Umbilical cord (tissue), 2 donors: ENCODE data around the gene SPSB3. TPM values are rescaled to one million over a fixed set of nuclear protein-coding genes. Genes with fewer than 3 reads are reported as not detected.

ENCODE experiments used
- DNase-seq: peaks from one replicate; pipeline ENCODE4 v3.0.0-alpha.2; 2015; ENCODE audit warnings: low spot score
- total RNA-seq: library from RNA; depleted of rRNA; stranded (reverse); fragments of >200 nt; gene quantifications from one replicate; pipeline ENCODE4 v1.2.3, GENCODE V29; 2014; ENCODE audit warnings: low replicate concordance; ENCODE audit not compliant: insufficient read depth

SPSB3 gene
- total RNA-seq, 1 donor from 2014 or later: 37.6 TPM

DNA sequence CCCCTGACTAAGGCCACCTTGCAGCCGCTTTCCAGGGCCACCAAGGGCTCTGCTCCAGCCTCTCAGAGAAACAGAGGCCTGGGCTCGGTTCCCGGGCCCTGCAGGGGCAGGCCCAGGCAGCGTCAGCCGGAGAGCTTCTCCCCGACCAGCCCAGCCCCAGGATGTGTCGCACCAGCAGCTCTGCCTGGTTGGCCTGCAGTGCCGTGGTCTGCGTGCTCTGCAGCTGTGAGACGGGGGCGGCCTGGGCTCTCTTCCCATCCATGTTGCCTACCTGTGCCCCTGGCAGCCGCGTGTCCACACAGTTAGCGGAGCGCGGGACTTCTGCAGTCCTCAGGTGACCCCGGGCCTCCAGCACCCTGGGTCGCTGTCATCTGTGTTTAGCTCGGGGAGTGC lies 6.3 kb upstream of the SPSB3 start:
- DNase-seq: no peak

DNA sequence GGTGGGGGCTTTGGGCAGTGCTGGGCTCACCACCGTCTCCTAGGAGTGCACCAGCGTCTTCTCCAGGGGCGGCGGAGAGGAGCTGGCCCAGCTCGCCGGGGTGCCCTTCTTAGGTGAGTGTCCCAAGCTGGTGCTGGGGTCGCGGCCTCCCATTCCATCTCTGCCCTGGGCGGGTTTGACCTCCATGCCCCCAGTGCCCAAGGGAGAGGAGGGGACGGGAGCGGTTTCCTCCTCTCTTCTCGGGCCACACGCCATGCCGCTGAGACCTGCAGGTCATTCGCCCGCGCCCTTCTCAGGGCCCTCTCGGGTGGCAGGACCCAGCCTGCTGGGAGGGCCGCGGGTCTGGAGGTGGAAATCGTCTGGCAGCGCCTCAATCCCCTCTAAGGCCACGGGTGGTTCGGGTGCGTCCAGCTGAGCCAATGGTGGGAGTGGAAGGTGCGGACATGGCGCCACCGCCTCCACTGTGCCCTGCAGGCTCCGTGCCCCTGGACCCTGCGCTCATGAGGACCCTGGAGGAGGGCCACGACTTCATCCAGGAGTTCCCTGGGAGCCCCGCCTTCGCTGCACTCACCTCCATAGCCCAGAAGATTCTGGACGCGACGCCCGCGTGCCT lies 5.8 kb upstream of the SPSB3 start:
- DNase-seq: no peak

DNA sequence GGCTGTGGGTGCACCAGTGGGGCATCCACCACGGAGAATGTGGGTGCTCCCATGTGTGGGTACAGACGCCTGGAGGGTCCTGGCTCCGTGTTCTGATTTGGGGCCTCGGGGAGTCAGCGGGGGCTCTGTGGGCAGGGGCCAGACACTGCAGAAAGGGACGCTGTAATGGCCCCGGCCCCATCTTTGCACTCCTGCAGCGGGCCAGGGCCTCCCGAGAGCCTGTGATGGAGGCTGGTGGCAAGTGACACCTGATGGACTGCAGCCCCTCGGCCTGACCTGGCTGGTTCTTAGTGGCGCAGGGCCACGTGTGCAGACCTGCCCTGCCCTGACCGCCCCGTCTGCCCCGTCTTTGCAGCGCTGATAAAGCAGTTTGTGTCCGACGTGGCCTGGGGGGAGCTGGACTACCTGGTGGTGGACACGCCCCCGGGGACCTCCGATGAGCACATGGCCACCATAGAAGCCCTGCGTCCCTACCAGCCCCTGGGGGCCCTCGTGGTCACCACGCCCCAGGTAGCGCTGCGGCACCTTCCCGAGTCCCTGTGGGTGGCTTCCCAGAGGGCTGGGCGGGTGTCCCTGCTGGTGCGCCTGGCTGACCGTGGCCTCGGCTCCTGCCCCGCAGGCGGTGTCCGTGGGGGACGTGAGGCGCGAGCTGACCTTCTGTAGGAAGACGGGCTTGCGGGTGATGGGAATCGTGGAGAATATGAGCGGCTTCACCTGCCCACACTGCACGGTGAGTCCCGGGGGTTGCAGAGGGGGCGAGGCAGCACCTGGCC lies 5.1 kb upstream of the SPSB3 start:
- DNase-seq: no peak

DNA sequence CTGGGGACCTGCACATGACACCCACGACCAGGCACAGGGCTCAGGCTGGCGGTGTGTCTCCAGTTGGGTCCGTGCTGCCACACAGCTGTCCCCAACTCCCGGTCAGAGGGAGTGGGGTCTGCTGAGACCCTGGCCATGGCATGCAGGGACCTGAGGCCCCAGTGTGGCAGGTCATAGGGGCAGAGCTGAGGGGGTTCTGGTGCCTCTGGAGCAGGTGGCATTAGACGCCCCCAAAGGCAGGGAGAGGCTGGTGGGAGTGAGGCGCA lies 4.6 kb upstream of the SPSB3 start:
- DNase-seq: no peak

- DNase-seq: no peak
These were observed 4.1 kb upstream of the SPSB3 start for GRCh38 chr16:1786242-1787055.

DNA sequence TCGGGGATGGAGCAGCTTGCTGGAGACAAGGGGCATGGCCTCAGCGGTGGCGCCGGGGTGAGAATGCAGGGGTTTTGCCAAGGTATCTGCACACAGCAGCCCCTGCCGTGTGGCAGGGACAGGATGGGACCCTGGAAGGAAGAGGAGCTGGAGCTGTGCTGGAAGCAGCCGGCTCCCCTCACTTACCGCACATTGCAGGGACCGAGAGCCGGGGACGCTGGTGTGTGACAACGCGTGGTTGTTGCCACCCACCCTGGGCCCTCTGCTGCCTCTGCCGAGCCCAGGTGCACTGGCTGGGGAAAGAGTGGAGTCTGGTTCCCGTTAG lies 3.4 kb upstream of the SPSB3 start:
- no peak for DNase-seq

DNA sequence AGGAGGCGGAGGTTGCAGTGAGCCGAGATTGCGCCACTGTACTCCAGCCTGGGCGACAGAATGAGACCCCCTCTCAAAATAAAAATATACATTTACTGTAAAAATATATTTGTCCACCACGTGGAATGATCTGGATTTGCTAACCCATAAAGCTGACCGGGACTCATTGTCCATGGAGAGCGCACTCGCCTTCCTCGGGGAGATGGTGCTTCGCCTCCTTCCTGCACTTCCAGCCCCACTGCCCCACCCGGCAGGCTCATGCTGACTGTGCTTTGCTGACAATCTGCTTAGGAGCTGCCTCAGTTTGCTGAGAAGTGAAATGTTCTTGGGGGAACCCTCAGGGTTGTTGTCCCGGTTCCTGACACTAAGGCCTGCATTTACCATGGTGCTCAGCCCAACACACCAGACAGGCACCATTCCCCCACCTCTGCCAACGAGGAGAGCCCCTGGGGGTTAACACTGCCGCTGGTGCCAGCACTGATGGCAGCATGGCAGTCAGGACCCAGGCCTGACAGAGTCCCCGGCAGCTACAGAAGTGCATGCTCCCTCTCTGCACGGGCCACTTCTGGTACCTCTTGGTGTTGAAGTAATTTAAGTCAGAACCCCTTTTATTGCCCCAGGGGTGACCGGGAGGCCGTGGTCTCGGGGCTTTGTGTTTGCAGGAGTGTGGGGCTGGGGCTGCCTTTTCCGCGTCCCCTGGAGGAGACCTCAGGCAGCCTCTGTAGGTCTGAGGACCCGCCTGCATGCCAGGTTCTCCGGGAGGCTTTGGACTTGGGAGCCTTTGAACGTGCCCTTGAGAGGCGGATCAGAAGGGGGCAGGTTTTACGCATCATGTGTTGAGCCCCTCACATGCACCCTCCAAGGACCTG lies 2.8 kb upstream of the SPSB3 start:
- no peak for DNase-seq

GRCh38 chr16:1781758-1782407 lies 488 bp downstream of the SPSB3 start:
- no peak for DNase-seq

DNA sequence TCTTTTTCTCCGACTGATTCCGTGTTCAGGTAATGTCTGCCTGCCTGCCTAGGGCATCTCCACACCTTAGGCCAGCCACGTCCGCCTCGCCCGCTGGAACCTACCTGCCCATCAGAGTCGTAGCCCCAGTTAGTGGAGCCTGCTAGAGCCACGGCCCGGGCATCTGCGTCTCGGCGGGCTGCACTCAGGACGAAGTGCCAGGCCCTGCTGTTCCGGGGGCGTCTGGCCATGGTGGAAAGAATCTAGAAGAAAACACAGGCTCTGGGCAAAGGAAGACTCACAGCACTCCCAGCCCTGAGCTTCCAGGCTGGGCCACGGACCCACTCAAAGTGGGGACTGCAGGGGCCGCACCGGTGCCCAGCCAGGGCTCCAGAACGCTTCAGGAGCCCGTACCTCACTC lies 1.1 kb downstream of the SPSB3 start:
- DNase-seq: no peak

DNA sequence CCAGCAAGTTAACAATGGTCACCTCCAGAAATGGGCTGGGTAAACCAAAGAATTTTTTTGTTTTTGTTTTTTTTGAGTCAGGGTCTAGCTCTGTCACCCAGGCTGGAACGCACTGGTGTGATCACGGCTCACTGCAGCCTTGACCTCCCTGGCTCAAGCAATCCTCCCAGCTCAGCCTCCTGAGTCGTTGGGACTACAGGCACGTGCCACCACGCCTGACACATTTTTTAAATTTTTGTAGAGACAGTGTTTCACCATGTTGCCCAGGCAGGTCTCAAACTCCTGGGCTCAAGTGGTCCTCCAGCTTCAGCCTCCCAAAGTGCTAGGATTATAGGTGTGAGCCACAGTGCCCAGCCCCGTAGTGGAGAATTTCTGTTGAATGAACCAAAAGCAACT lies 1.7 kb downstream of the SPSB3 start:
- DNase-seq: no peak

GRCh38 chr16:1779741-1780676 lies 2.4 kb downstream of the SPSB3 start:
- DNase-seq: no peak

DNA sequence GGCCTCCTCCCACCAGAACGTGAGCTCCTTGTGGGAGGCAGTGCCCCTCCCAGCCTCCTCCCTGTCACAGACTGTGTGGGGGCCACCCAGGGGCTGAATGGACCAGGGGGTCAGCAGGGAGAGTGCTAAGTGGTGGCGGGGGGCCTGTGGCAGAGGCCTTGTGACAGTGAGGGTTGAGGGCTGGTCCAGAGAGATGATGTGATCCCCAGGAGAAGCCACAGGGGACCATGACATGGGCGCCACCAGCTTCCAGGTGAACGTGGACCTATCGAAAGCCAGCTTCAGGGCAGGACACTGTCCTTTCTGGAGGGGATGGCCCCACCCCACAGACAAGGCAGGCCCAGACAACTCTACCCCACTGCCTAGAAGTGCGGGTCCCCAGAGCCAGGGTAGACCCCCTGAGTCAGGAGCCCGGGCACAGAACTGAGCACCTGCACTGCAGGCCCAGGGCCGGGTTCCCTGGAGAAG lies 3.1 kb downstream of the SPSB3 start:
- DNase-seq: no peak

DNA sequence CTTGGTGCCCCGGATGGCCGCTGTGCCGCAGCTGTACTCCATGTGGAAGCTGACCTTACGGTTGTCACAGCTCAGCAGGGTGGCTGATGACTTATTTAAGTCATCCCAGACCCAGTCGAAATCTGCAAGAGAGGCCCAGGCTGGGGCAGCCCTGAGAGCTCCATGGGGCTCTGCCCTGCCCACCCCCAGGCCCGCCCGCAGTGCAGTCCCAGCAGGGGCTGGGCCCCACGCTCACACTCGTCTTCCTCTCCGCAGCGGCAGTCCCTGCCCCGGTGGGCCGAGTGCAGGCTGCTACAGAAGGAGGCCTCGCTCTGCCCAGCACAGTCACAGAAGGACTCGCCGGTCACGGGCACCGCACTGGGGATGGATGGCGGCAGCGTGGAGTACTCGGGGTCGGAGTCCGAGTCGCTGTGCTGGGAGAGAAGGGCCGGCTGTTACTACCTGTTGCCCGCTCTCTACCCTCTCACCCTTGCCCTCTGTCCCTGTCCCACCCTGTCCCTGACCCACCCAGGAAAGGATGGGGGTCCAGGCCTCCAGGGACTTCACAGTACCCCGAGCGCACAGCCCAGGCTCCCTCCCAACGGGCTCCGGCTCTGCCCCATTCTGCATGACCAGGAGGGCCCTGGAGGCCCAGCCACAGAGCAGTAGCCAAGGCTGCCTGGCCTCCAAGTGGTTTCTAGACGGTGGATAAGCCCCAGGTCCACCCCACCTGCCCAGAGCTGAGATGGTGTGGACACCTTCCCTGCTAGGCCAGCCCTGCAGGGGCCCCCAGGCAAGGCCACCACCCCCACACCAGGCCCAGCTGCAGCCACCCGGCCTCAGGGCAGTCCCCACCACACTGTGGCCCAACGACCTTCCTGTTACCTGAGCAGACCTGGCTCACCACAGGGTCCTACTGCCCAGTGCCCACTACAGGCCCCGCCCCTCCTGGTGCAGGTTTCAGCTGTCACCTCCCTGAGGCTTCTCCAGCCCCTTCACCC lies 3.9 kb downstream of the SPSB3 start:
- no peak for DNase-seq

DNA sequence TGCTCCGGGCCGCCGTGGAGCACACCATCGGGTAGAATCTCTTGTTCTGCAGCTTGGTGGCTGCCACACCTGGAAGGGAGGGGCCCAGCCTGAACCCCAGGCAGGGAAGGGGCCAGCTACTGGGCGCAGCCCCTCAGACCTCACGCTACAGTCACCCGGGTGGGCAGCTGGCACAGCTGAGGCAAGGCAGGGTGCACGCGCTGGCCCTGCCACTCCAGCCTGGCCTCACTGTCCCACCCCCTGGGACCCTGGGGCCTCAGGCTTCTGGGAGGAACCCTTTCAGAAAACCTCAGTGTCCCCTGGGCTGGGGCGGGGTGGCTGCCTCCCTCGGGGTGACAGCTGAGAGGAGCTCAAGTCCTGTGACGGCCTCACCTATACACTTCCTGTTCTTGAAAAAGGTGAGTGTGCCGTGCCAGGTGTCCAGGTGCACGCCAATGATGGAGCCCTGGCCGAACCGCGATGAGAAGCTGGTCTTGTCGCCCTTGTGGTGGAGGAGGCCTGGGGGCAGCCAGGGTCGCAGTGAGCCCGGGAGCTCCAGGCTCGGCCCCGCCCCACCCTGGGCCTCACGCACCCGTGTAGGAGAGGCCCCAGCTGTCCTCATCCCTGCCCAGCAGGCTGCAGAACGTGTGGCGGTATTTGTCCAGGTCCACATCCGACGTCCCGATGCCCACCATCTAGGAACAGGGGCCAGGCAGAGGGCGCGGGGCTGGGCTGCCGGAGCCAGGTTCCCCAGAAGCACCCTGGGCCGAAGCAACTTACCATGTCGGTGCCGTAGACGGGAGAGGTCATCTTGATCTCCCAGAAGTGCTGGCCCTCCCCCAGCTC lies 4.8 kb downstream of the SPSB3 start:
- DNase-seq: no peak

DNA sequence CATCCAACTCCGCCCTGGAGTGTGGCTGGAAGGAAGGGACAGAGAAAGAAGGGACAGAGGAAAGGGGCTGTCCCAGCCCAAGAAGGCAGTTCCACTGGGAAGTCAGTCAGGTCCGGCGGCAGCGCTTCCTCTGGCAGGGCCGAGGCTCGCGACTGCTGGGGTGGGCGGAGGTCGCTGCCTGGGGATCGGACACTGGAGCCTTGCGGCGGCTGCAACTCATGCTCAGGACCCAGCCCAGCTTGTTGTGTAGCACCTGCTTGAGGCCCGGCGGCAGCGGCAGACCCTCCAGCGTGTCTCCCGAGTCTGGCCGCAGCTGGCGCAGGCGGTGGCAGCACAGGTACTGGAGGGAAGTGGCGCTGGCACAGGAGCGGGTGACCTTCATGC lies 5.4 kb downstream of the SPSB3 start:
- DNase-seq: no peak

GRCh38 chr16:1776672-1776955 lies 5.8 kb downstream of the SPSB3 start:
- DNase-seq: no peak

DNA sequence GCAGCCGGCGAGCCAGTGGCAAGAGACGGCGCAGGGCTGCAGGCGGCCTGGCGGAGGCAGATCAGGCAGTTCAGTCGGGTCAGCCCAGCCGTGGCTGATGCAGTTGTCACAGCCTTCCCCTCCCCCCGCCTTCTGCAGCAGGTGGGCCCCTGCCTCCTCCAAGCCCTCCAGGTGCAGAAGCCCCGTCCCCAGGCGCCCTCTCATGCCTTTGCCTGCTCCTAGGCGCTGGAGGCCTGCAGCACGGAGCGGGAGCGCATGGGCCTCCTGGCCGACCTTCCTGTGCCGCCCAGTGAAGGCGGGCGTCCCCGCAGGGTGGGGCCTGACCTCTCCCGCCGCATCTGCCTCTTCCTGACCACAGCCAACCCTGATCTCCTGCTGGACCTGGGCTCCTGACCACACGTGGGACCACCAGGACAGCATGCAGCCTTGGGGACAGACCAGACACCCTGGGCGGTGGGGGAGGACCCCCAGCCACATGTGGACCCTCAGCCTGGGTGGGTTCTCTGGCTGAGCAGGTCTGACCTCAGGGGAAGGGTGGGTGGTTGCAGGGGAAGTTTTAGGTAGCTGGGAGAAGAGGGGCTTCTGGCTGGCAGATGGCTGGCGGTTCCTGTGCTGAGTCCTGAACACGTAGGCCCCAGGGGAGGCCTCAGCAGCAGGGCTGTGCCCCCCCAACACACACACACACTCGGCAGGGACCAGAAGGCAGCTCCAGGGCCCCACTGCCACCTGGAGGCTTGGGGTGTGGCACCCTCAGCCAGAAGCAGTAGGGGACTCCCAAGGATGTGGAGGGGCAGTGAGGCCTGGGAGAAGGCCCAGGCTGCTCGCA lies 6.3 kb downstream of the SPSB3 start:
- DNase-seq: no peak
